Progenitor cell of endocrine pancreas (in vitro differentiated cells): Measurements from ENCODE around the gene NLRP1. TPM values are rescaled to one million over a fixed set of nuclear protein-coding genes. Genes with fewer than 3 reads are reported as not detected.

Experiments
- DNase-seq: peaks from one replicate; pipeline ENCODE4 v3.0.0; 2021; ENCODE audit warnings: low spot score; ENCODE audit not compliant: unreplicated experiment
- H3K27ac Mint-ChIP-seq: 2 replicates; pipeline ENCODE4 v1.8.0; 2021; ENCODE audit warnings: mild to moderate bottlenecking, moderate library complexity, mixed read lengths
- H3K27me3 Mint-ChIP-seq: 2 replicates; pipeline ENCODE4 v1.8.0; 2021; ENCODE audit warnings: mixed read lengths
- H3K36me3 Mint-ChIP-seq: 2 replicates; pipeline ENCODE4 v1.8.0; 2022; ENCODE audit warnings: mixed read lengths; ENCODE audit not compliant: insufficient read depth
- H3K4me1 Mint-ChIP-seq: 2 replicates; pipeline ENCODE4 v1.8.0; 2021; ENCODE audit warnings: low read depth, mixed read lengths
- H3K4me3 Mint-ChIP-seq: 2 replicates; pipeline ENCODE4 v1.8.0; 2021; ENCODE audit warnings: low read depth, mild to moderate bottlenecking, moderate library complexity, mixed read lengths
- H3K9me3 Mint-ChIP-seq: 2 replicates; pipeline ENCODE4 v1.8.0; 2021; ENCODE audit warnings: low read depth, mixed read lengths
- total RNA-seq: library from RNA; stranded (reverse); gene quantifications from 2 replicates; pipeline ENCODE4 v1.2.1, GENCODE V29; 2021
- TF ChIP-seq, protein P1 (sequence below): fragments of 200-600 bp; sonication (generic); IDR thresholded peaks from one replicate; pipeline ENCODE4 v1.5.0; 2021; ENCODE audit warnings: antibody characterized with exemption, mild to moderate bottlenecking; ENCODE audit not compliant: unreplicated experiment

Gene NLRP1
- total RNA-seq, 1 donor from 2014 or later = 25.3 TPM

- H3K27me3 Mint-ChIP-seq = no peaks in the 10 kb centered on the region
- DNase-seq = no peak
- H3K27ac Mint-ChIP-seq = peak overlapping the region; percentile 79
- peak overlapping the region; percentile 77 for H3K4me3 Mint-ChIP-seq
- no peaks in the 10 kb centered on the region for H3K9me3 Mint-ChIP-seq
- peaks cover 7% of the 10 kb centered on the region for H3K36me3 Mint-ChIP-seq
- TF ChIP-seq, protein P1, sequence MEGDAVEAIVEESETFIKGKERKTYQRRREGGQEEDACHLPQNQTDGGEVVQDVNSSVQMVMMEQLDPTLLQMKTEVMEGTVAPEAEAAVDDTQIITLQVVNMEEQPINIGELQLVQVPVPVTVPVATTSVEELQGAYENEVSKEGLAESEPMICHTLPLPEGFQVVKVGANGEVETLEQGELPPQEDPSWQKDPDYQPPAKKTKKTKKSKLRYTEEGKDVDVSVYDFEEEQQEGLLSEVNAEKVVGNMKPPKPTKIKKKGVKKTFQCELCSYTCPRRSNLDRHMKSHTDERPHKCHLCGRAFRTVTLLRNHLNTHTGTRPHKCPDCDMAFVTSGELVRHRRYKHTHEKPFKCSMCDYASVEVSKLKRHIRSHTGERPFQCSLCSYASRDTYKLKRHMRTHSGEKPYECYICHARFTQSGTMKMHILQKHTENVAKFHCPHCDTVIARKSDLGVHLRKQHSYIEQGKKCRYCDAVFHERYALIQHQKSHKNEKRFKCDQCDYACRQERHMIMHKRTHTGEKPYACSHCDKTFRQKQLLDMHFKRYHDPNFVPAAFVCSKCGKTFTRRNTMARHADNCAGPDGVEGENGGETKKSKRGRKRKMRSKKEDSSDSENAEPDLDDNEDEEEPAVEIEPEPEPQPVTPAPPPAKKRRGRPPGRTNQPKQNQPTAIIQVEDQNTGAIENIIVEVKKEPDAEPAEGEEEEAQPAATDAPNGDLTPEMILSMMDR = no peak
- H3K4me1 Mint-ChIP-seq = peaks cover 19% of the 10 kb centered on the region
Measured at GRCh38 chr17:5468075-5468473, 116.2 kb downstream of the NLRP1 start.

- TF ChIP-seq, protein P1 = no peak
Measured at GRCh38 chr17:5467416-5467815, 116.9 kb downstream of the NLRP1 start.

GRCh38 chr17:5466295-5466694, 118.0 kb downstream of the NLRP1 start:
- no peak for DNase-seq
- Mint-ChIP-seq H3K9me3 (no peaks in the 10 kb centered on the region), H3K36me3 (peaks cover 5% of the 10 kb centered on the region), H3K27ac (no peak overlapping the region), H3K4me3 (no peak overlapping the region), H3K27me3 (no peaks in the 10 kb centered on the region), H3K4me1 (peaks cover 19% of the 10 kb centered on the region)
- TF ChIP-seq, protein P1 = no peak

More at GRCh38 chr17:5467416-5467815, 116.9 kb downstream of the NLRP1 start:
- H3K27ac Mint-ChIP-seq = peak overlapping the region; percentile 79
- H3K9me3 Mint-ChIP-seq = no peaks in the 10 kb centered on the region
- H3K36me3 Mint-ChIP-seq = peaks cover 7% of the 10 kb centered on the region
- H3K4me1 Mint-ChIP-seq = peaks cover 19% of the 10 kb centered on the region
- peak overlapping the region; percentile 77 for H3K4me3 Mint-ChIP-seq
- no peaks in the 10 kb centered on the region for H3K27me3 Mint-ChIP-seq
- no peak for DNase-seq

- Mint-ChIP-seq H3K27ac (no peak overlapping the region), H3K27me3 (no peaks in the 10 kb centered on the region), H3K4me1 (peaks cover 19% of the 10 kb centered on the region), H3K4me3 (no peak overlapping the region), H3K36me3 (peaks cover 8% of the 10 kb centered on the region), H3K9me3 (no peaks in the 10 kb centered on the region)
- no peak for DNase-seq
- TF ChIP-seq, protein P1 = no peak
Measured at GRCh38 chr17:5464717-5465507, 119.4 kb downstream of the NLRP1 start.

Other genes starting within 250 kb of the NLRP1 start
- gene NUP88, start 164.8 kb downstream of the NLRP1 start, total RNA-seq = 64.9 and 79.0 TPM in 2 replicates
- 109 and 115 TPM in 2 replicates for gene RPAIN, start 164.3 kb downstream of the NLRP1 start, total RNA-seq
- gene C1QBP, start 145.4 kb downstream of the NLRP1 start, total RNA-seq = 108 and 123 TPM in 2 replicates
- 26.0 and 26.9 TPM in 2 replicates for gene DHX33, start 115.5 kb downstream of the NLRP1 start, total RNA-seq
- 84.6 and 94.4 TPM in 2 replicates for gene DERL2, start 98.3 kb downstream of the NLRP1 start, total RNA-seq
- 27.4 and 30.0 TPM in 2 replicates for gene MIS12, start 97.9 kb downstream of the NLRP1 start, total RNA-seq